HUES48 (cell line): ENCODE measurements around the gene ATXN1L.
A peak's percentile ranks its signal among the peaks of the same experiment; 100 is the strongest.
"Not testable (repeated sequence)": the region's sequence is repeated elsewhere in the genome, so short reads cannot be mapped to it uniquely, and the experiment has no call there.

Experiments
- H3K27ac ChIP-seq: one replicate; pipeline ENCODE4 v1.7.0; 2013; ENCODE audit warnings: low read depth, low read length, inconsistent platforms
- H3K27me3 ChIP-seq: 2 replicates; pipeline ENCODE4 v1.6.1; 2013; ENCODE audit warnings: mild to moderate bottlenecking, low read length; ENCODE audit not compliant: control insufficient read depth, insufficient read depth
- H3K36me3 ChIP-seq: 2 replicates; pipeline ENCODE4 v1.6.1; 2013; ENCODE audit warnings: low read length; ENCODE audit not compliant: control insufficient read depth, insufficient read depth
- H3K4me1 ChIP-seq: 2 replicates; pipeline ENCODE4 v1.6.1; 2013; ENCODE audit warnings: mild to moderate bottlenecking, low read length; ENCODE audit not compliant: control insufficient read depth, insufficient read depth
- H3K4me3 ChIP-seq: 2 replicates; pipeline ENCODE4 v1.5.1; 2013; ENCODE audit warnings: mild to moderate bottlenecking, low read depth, low read length
- H3K9ac ChIP-seq: 2 replicates; pipeline ENCODE4 v1.6.1; 2013; ENCODE audit warnings: mild to moderate bottlenecking, low read depth, low read length, moderate library complexity
- H3K9me3 ChIP-seq: 2 replicates; pipeline ENCODE4 v1.6.1; 2013; ENCODE audit warnings: low read length; ENCODE audit not compliant: control insufficient read depth, insufficient read depth

The ATXN1L gene, protein sequence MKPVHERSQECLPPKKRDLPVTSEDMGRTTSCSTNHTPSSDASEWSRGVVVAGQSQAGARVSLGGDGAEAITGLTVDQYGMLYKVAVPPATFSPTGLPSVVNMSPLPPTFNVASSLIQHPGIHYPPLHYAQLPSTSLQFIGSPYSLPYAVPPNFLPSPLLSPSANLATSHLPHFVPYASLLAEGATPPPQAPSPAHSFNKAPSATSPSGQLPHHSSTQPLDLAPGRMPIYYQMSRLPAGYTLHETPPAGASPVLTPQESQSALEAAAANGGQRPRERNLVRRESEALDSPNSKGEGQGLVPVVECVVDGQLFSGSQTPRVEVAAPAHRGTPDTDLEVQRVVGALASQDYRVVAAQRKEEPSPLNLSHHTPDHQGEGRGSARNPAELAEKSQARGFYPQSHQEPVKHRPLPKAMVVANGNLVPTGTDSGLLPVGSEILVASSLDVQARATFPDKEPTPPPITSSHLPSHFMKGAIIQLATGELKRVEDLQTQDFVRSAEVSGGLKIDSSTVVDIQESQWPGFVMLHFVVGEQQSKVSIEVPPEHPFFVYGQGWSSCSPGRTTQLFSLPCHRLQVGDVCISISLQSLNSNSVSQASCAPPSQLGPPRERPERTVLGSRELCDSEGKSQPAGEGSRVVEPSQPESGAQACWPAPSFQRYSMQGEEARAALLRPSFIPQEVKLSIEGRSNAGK

DNA sequence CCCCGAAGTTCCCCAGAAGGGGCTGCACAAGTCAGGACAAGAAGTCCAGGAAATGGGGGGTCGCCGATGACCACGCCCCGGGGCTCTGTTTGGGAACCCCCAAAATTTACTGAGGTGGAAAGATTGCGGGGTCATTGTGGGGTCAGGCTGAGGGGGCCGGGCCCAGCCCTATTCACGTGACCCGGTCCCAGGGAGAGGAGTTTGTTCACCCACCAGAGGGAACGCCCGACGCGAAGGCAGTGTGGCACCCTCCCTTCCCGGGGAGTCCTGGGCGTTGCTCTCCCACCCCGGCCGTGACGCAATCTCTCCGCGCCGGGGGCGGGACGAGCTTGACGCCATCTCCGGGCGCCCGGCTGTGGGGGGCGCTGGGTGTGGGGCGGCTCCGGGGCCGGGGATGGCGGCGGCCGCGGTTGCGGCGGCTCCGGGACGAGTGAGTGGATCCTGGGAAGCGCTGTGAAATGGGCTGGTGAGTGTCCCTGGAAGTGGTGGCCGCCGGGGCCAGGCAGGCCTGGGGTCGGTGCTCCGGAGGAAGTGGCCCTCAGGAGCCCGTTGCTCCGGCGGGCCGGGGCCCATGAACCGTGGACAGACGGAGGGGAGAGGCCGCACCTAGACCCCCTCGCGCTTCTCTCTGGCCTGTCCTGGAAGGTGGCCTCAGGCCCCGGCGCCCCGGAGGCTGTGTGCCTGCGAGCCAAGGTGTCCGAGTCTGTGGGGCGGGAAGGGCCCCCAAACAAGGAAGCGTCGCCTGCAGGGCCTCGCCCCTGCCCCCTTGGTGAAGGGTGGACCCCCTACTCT is at the start of gene ATXN1L:
Gene ATXN1L, plus strand, starts transcription at position 338 of the 792 bp plus-strand sequence. CDS start 3,765 bp downstream, outside the sequence.
- Histone ChIP-seq H3K9me3 (no peaks in the 10 kb centered on the region), H3K4me1 (peaks cover 5% of the 10 kb centered on the region; the same call in 1 of the 2 replicates), H3K4me3 (peak within 1 kb of the TSS; percentile 79), H3K27me3 (no peaks in the 10 kb centered on the region), H3K27ac (peak within 1 kb of the TSS; percentile 73), H3K9ac (peak within 1 kb of the TSS; percentile 82), H3K36me3 (peaks cover 30% of the 10 kb centered on the region)

DNA sequence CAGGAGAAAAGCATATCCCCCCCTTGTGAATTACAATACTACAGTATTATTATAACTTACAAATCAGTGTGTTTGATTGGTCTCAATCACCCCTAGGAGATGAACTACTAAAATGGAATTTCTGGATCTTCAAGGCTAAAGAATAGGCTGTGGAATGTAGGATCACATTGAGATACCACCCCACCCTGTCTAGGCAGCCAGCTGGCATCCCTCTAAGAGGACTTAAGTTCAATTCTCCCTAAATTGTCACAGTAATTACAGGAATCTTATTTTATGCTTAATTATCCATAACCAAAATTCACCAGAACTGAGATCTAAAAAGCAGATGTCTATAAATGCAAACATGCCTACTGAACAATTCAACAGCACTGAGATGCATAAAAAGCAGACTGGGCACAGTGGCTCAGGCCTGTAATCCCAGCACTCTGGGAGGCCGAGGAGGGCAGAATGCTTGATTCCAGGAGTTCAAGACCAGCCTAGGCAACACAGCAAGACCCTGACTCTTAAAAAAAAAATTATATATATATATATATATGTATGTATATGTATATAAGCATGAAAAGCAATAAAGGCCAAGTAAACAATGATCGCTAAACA is 49.2 kb upstream of the ATXN1L start:
- no peak overlapping the region for H3K27ac ChIP-seq
- no peak overlapping the region for H3K4me3 ChIP-seq
- 0 out of 2 replicates have a peak, but pooled peaks cover 4% of the 10 kb centered on the region for H3K36me3 ChIP-seq
- H3K27me3 ChIP-seq, result no peaks in the 10 kb centered on the region
- H3K4me1 ChIP-seq, result no peaks in the 10 kb centered on the region
- H3K9me3 ChIP-seq, result no peaks in the 10 kb centered on the region
- no peak overlapping the region for H3K9ac ChIP-seq

DNA sequence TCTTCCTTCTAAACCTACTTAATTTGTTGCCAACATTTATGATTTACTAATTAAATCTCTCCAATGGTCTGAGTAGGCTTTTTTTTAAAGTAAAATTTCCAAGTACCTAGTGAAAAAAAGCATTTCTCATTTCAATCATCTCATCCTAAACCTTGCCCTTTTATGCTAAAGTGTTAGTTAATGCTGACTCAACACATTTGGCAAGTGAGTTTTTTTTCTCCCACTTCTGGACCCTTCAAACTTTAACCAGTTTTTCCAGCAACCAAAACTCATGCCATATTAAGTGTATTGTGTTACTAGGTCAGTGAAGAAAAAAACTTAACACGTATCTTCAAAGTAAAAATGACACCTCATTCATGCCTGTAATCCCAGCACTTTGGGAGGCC is 42.5 kb upstream of the ATXN1L start:
- Histone ChIP-seq H3K27ac (no peak overlapping the region), H3K4me1 (peaks cover 5% of the 10 kb centered on the region; the same call in 1 of the 2 replicates), H3K36me3 (peaks cover 9% of the 10 kb centered on the region), H3K27me3 (no peaks in the 10 kb centered on the region), H3K9me3 (no peaks in the 10 kb centered on the region), H3K4me3 (no peak overlapping the region), H3K9ac (no peak overlapping the region)

DNA sequence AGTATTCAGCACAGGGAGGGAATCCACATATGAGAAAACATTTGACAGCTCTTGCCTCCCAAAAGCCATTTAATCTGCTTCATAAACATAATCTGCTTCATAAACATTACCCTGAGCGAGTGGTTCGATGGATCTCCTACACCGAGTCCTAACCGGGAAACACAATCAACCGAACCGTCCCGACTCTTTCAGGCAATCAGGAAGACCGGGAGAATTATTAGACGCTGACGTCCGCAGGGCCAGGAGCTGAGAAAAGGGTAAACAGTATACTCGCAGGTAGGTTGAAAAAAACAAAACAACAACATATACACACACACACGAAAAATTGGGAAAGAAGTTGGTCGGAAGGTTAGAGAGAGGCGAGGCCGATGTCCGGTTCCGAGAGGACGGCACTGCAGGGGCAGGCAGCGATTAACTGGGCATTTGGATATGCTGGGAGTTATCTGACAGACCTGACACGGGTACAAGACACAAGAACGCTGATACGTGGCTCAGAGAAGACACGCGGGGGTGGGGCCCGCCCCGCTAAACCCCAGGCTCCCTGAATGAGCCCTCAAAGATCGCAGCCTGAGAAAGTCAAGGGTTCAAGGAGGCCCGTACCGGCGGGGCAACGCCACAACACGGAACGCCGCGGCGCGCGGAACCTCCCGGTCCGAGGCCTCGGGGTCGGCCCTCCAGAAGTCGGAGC is 37.7 kb upstream of the ATXN1L start:
- peak overlapping the region; percentile 99 for H3K9ac ChIP-seq
- peak overlapping the region; percentile 93 for H3K4me3 ChIP-seq
- peaks cover 5% of the 10 kb centered on the region; the same call in 1 of the 2 replicates for H3K4me1 ChIP-seq
- no peaks in the 10 kb centered on the region for H3K27me3 ChIP-seq
- H3K36me3 ChIP-seq, result peaks cover 9% of the 10 kb centered on the region
- H3K9me3 ChIP-seq, result no peaks in the 10 kb centered on the region
- H3K27ac ChIP-seq, result peak overlapping the region; percentile 97

DNA sequence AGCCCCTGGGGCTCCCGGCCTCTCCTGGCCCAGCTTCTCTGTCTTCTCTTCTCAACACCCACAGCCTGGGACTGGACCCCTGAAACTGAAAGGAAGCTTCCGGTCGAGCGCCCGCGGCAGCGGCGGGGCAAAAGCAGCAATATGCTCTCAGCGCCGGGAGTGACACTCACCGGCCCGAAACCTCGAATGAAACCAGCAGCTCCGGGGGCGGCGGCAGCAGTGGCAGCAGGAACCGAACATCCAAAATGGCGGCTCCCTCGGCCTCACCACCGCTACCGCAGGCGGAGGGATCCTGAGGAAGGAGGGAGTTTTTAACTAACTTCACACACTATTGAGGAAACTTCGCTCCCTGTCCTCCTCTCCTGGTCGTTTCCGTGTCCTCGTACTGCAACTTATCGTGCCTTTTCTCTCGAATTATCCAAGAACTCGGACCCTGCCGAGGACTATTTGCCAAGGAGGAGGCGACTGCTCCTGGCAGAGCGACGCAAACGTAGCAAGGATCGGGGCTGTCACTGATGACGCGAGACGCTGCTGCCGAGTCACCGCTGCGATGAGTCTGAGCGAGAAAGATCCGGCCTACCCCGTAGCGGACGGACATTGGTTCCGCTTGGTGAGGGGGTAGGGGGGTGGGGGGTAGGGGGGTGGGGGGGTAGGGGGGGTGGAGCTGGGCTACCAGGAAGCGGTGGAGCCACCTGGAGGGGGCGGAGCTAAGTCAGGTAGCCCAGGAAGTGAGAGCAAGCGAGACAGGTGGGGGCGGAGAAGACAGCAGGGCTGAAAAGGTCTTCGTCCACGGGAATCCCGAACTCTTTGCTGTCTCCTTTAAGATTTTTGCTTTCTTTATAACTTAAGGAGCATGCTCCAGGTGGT is 37.0 kb upstream of the ATXN1L start, which contains the start of gene AP1G1:
Gene AP1G1, minus strand, starts transcription at position 242 of the 867 bp plus-strand sequence. CDS start 19,355 bp downstream, outside the sequence.
- Histone ChIP-seq H3K27me3 (no peaks in the 10 kb centered on the region), H3K27ac (peak within 1 kb of the TSS; percentile 97)

DNA sequence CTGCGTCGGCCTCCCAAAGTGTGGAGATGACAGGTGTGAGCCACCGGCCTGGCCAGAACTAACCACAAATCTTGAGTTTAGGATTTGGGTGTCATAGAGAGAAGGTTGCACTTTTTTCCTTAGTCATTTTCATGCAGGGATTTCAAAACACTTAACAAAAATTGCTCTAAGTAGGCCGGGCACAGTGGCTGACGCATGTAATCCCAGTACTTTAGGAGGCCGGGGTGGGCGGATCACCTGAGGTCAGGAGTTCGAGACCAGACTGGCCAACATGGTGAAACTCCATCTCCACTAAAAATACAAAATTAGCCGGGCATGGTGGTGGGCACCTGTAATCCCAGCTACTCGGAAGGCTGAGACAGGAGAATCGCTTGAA is 35.6 kb upstream of the ATXN1L start:
- H3K36me3 ChIP-seq, H3K4me3 ChIP-seq, H3K9me3 ChIP-seq, H3K9ac ChIP-seq, H3K27me3 ChIP-seq, H3K27ac ChIP-seq, H3K4me1 ChIP-seq: not testable (repeated sequence)

More for the DNA sequence above, 37.0 kb upstream of the ATXN1L start, which contains the start of gene AP1G1:
- Histone ChIP-seq H3K9me3 (no peaks in the 10 kb centered on the region), H3K4me1 (peaks cover 5% of the 10 kb centered on the region; the same call in 1 of the 2 replicates), H3K36me3 (peaks cover 9% of the 10 kb centered on the region), H3K9ac (peak within 1 kb of the TSS; percentile 99), H3K4me3 (peak within 1 kb of the TSS; percentile 93)

DNA sequence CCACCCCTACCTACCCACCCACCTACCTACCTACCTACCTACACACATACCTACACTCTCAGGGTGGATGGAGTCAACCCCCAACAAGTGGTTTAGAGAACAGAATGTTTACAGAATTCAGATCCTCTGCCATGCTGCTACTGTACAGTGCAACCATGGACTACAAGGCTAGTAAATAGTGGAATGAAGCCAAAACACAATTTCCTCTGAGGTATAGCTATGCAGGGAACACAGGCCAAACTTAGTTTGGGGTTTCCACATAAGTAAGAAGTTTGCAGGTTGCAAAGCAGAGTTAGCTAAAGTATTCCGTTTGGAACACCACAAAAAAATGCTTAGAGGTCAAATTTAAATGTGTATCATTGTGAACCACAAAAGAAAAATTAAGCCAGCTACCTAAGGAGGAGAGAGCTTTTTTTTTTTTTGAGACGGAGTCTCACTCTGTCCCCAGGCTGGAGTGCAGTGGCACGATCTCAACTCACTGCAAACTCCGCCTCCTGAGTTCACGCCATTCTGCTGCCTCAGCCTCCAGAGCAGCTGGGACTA is 34.4 kb upstream of the ATXN1L start:
- peaks cover 6% of the 10 kb centered on the region for H3K36me3 ChIP-seq
- H3K9ac ChIP-seq, result no peak overlapping the region
- no peaks in the 10 kb centered on the region for H3K9me3 ChIP-seq

DNA sequence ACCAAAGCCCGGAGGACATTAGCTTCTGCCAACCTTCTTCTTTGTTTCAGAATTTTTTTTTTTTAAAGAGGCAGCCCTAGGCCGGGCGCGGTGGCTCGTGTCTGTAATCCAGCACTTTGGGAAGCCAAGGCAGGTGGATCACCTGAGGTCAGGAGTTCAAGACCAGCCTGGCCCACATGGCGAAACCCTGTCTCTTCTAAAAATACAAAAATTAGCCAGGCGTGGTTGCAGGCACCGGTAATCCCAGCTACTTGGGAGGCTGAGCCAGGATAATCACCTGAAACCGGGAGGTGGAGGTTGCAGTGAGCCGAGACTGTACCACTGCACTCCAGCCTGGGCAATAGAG is 28.6 kb upstream of the ATXN1L start:
- H3K36me3 ChIP-seq, H3K9ac ChIP-seq, H3K4me1 ChIP-seq, H3K9me3 ChIP-seq, H3K27me3 ChIP-seq, H3K27ac ChIP-seq, H3K4me3 ChIP-seq: not testable (repeated sequence)

More for the DNA sequence above, 34.4 kb upstream of the ATXN1L start:
- Histone ChIP-seq H3K4me1 (peaks cover 5% of the 10 kb centered on the region; the same call in 1 of the 2 replicates), H3K4me3 (no peak overlapping the region), H3K27me3 (no peaks in the 10 kb centered on the region), H3K27ac (no peak overlapping the region)

DNA sequence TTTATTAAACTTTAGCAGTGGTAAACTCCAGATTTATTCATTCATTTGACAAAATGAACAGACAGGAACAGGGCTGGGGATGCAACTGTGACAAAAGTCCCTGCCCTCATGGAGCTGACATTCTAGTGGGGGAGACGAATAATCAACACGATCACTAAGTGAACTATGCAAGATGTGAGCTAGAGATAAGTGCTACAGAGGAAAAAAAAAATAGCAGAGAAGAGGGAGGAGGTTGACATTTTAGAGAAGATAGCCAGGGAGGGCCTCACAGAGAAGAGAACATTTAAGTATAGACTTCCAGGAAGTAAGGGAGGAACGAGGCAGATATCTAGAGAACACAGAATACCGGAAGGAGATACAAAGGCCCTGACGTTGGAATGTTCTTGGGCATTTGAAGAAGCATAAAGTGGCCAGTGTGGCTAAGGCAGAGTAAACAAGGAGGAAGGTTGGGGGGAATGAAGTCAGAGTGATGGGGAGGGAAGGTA is 19.2 kb upstream of the ATXN1L start:
- no peak overlapping the region for H3K9ac ChIP-seq
- no peak overlapping the region for H3K27ac ChIP-seq
- H3K27me3 ChIP-seq, result no peaks in the 10 kb centered on the region; the same call in 1 of the 2 replicates
- H3K4me3 ChIP-seq, result no peak overlapping the region
- no peaks in the 10 kb centered on the region for H3K36me3 ChIP-seq
- no peaks in the 10 kb centered on the region for H3K9me3 ChIP-seq
- no peaks in the 10 kb centered on the region for H3K4me1 ChIP-seq
